GM10266 (cell line): ENCODE measurements around the gene DLEU7.

ENCODE experiments used
- DNase-seq: peaks from one replicate; pipeline ENCODE4 v3.0.0; 2012; ENCODE audit errors: extremely low spot score
- CTCF ChIP-seq: IDR thresholded peaks from 2 replicates; pipeline ENCODE4 v1.5.1; 2012; ENCODE audit warnings: mild to moderate bottlenecking, low read depth; ENCODE audit not compliant: control insufficient read depth, insufficient read depth; ENCODE audit errors: missing control alignments

The DLEU7 gene

GRCh38 chr13:50783066-50783465 is 60.4 kb downstream of the DLEU7 start:
- TF ChIP-seq CTCF = no peak
- DNase-seq = no peak

- no peak for DNase-seq
- TF ChIP-seq CTCF = no peak
Observed at GRCh38 chr13:50780201-50781015, 63.1 kb downstream of the DLEU7 start.

- DNase-seq = no peak
- no peak for TF ChIP-seq CTCF
Observed at GRCh38 chr13:50779443-50780200, 63.9 kb downstream of the DLEU7 start.
